Osteoblast (primary cell): Measurements from ENCODE around the gene EI24. TPM values are rescaled to one million over a fixed set of nuclear protein-coding genes. Genes with fewer than 3 reads are reported as not detected.

Experiments
- DNase-seq: peaks from one replicate; pipeline ENCODE4 v3.0.0; 2011; ENCODE audit warnings: low spot score, mixed read lengths; ENCODE audit not compliant: insufficient read length; ENCODE audit errors: missing footprints
- H2AFZ ChIP-seq: 2 replicates; pipeline ENCODE4 v1.6.0; 2011; ENCODE audit warnings: mild to moderate bottlenecking, low read length
- H3K27ac ChIP-seq: 2 replicates; pipeline ENCODE4 v1.5.1; 2011; ENCODE audit warnings: mild to moderate bottlenecking, low read depth, low read length, moderate library complexity
- H3K27me3 ChIP-seq: 2 replicates; pipeline ENCODE4 v1.6.0; 2012; ENCODE audit warnings: mild to moderate bottlenecking, control low read depth, inconsistent platforms, low read length, moderate library complexity; ENCODE audit not compliant: insufficient read depth
- H3K36me3 ChIP-seq: 2 replicates; pipeline ENCODE4 v1.5.1; 2011; ENCODE audit warnings: mild to moderate bottlenecking, low read length, control low read depth, moderate library complexity; ENCODE audit not compliant: insufficient read depth
- H3K4me1 ChIP-seq: 2 replicates; pipeline ENCODE4 v1.5.1; 2011; ENCODE audit warnings: mild to moderate bottlenecking, low read length, control low read depth, moderate library complexity; ENCODE audit not compliant: insufficient read depth
- H3K4me2 ChIP-seq: 2 replicates; pipeline ENCODE4 v1.6.0; 2011; ENCODE audit warnings: mild to moderate bottlenecking, low read length; ENCODE audit not compliant: insufficient read depth
- H3K4me3 ChIP-seq: fragments of 200-600 bp; sonication (generic); 3 replicates; pipeline ENCODE4 v1.5.1; 2012; ENCODE audit warnings: mild to moderate bottlenecking, low read length, inconsistent platforms; ENCODE audit not compliant: insufficient read depth
- H3K79me2 ChIP-seq: 2 replicates; pipeline ENCODE4 v1.6.0; 2012; ENCODE audit warnings: mild to moderate bottlenecking, low read length, control low read depth, inconsistent platforms; ENCODE audit not compliant: insufficient read depth
- H3K9me3 ChIP-seq: 2 replicates; pipeline ENCODE4 v1.5.1; 2011; ENCODE audit warnings: low read depth, low read length, control low read depth
- H4K20me1 ChIP-seq: 2 replicates; pipeline ENCODE4 v1.6.0; 2012; ENCODE audit warnings: mild to moderate bottlenecking, low read length, control low read depth; ENCODE audit not compliant: insufficient read depth
- total RNA-seq: library from RNA; depleted of rRNA; stranded (reverse); fragments of >200 nt; gene quantifications from 2 replicates; pipeline ENCODE4 v1.2.3, GENCODE V29; 2012
- TF ChIP-seq, protein P1 (sequence below): IDR thresholded peaks from 2 replicates; pipeline ENCODE4 v1.5.1; 2011; ENCODE audit warnings: mild to moderate bottlenecking, low read depth, low read length, moderate library complexity; ENCODE audit errors: extremely low read depth

EI24 gene
- total RNA-seq, 1 donor = 76.0 TPM

DNA sequence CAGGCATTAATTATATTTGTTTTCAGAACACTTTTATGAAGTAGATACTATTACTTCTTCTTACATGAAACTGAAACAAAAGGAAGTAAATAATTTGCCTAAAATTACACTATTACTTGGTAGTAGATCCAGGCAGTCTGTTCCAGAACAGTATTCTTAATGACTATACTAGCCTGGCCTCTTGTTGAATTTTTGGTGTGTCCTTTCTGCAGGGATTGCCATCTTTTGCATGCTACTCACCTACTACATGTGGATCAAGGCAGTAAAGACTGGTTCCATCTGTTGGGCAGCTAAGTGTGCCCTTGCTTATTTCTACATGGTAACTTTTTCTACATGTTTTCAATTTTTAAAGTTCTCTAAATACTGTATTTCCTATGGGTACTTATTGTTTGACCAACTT is 36.1 kb downstream of the EI24 start:
- H3K27me3 ChIP-seq = no peaks in the 10 kb centered on the region
- no peaks in the 10 kb centered on the region for H3K9me3 ChIP-seq
- H3K4me1 ChIP-seq = peaks cover 14% of the 10 kb centered on the region
- TF ChIP-seq, protein P1, sequence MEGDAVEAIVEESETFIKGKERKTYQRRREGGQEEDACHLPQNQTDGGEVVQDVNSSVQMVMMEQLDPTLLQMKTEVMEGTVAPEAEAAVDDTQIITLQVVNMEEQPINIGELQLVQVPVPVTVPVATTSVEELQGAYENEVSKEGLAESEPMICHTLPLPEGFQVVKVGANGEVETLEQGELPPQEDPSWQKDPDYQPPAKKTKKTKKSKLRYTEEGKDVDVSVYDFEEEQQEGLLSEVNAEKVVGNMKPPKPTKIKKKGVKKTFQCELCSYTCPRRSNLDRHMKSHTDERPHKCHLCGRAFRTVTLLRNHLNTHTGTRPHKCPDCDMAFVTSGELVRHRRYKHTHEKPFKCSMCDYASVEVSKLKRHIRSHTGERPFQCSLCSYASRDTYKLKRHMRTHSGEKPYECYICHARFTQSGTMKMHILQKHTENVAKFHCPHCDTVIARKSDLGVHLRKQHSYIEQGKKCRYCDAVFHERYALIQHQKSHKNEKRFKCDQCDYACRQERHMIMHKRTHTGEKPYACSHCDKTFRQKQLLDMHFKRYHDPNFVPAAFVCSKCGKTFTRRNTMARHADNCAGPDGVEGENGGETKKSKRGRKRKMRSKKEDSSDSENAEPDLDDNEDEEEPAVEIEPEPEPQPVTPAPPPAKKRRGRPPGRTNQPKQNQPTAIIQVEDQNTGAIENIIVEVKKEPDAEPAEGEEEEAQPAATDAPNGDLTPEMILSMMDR = no peak
- H3K79me2 ChIP-seq = peaks cover 19% of the 10 kb centered on the region
- H3K4me3 ChIP-seq = no peak overlapping the region
- H3K4me2 ChIP-seq = no peak overlapping the region
- H2AFZ ChIP-seq = no peak overlapping the region
- no peak overlapping the region for H3K27ac ChIP-seq
- peaks cover 89% of the 10 kb centered on the region for H3K36me3 ChIP-seq
- no peak for DNase-seq
- H4K20me1 ChIP-seq = peaks cover 3% of the 10 kb centered on the region

DNA sequence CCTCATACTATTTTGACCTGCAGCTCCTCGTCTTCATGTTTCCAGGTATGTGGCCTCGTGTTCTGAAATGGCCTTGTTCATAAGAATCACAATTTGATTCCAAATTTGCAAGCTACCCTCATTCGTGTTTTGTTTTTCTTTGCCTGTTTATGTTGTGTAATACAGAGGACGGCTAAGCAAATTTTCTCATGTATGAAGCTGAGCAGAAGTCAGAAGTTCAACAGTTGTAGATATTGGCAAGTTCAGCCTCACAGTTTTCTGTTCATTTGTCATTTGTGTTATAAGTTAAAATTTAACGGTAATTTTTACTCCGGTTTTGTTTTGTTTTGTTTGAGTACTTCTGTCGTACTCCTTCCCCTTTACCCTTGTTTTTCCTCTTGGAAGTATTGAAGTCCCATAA is 40.3 kb downstream of the EI24 start:
- Histone ChIP-seq H3K4me1 (no peaks in the 10 kb centered on the region), H4K20me1 (no peaks in the 10 kb centered on the region), H3K79me2 (peaks cover 2% of the 10 kb centered on the region), H3K27ac (no peak overlapping the region), H3K4me2 (no peak overlapping the region), H3K9me3 (no peaks in the 10 kb centered on the region), H3K36me3 (peaks cover 89% of the 10 kb centered on the region), H2AFZ (no peak overlapping the region), H3K27me3 (no peaks in the 10 kb centered on the region), H3K4me3 (no peak overlapping the region)
- TF ChIP-seq, protein P1 = no peak
- DNase-seq = no peak

DNA sequence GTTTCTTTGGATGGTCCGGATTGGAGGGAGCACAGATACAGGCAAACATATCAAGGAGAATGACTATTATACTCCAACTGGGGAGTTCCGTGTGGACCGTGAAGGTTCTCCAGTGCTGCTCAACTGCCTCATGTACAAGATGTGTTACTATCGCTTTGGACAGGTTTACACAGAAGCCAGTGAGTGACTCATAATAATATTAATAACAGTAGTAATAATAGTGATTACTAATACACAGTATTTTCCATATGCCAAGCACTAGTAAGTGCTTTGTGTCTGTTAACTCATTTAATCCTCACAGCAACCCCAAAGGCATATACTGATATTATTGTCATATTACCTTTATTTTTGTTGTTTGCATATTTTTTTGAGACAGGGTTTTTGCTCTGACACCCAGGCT is 49.1 kb downstream of the EI24 start:
- Histone ChIP-seq H3K4me3 (no peak overlapping the region), H4K20me1 (no peaks in the 10 kb centered on the region), H3K79me2 (no peaks in the 10 kb centered on the region), H3K36me3 (peaks cover 70% of the 10 kb centered on the region), H2AFZ (no peak overlapping the region), H3K4me2 (no peak overlapping the region), H3K9me3 (no peaks in the 10 kb centered on the region), H3K27me3 (no peaks in the 10 kb centered on the region), H3K4me1 (peaks cover 9% of the 10 kb centered on the region), H3K27ac (no peak overlapping the region)
- TF ChIP-seq, protein P1 = no peak
- no peak for DNase-seq

DNA sequence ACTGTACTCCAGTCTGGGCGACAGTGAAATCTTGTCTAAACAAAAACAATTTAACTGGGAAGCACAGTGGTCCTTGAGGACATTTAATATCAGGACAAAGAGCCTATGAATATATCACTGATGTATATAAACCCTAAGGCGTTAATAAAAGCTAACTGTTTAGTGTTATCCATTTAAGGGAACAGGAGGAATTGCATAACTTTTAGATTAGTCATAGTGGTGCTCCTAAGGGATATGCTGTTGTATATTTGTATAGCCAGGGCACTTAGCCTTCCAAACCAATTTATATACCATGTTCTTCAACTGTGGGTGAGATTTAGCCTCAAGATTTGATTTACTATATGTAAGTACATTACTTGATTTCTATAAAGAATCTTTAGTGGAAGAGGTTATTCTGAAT is 52.7 kb downstream of the EI24 start:
- Histone ChIP-seq H3K4me1 (peaks cover 18% of the 10 kb centered on the region), H3K4me2 (peak overlapping the region; percentile 12), H3K36me3 (peaks cover 46% of the 10 kb centered on the region), H2AFZ (no peak overlapping the region), H3K27me3 (no peaks in the 10 kb centered on the region), H3K4me3 (no peak overlapping the region), H4K20me1 (no peaks in the 10 kb centered on the region), H3K79me2 (peaks cover 2% of the 10 kb centered on the region), H3K27ac (no peak overlapping the region), H3K9me3 (no peaks in the 10 kb centered on the region)
- TF ChIP-seq, protein P1 = no peak
- peak; percentile 59 for DNase-seq
